22Rv1 (cell line): ENCODE data around the gene NT5DC1.

Experiments
- ZFX ChIP-seq: fragments of 450-650 bp; IDR thresholded peaks from 2 replicates; pipeline ENCODE4 v1.6.1; 2017; ENCODE audit warnings: antibody characterized with exemption, borderline replicate concordance
- TF ChIP-seq, protein P1 (sequence below): fragments of 450-650 bp; IDR thresholded peaks from 2 replicates; pipeline ENCODE4 v1.5.1; 2017; ENCODE audit warnings: mild to moderate bottlenecking

- TF ChIP-seq, protein P1, sequence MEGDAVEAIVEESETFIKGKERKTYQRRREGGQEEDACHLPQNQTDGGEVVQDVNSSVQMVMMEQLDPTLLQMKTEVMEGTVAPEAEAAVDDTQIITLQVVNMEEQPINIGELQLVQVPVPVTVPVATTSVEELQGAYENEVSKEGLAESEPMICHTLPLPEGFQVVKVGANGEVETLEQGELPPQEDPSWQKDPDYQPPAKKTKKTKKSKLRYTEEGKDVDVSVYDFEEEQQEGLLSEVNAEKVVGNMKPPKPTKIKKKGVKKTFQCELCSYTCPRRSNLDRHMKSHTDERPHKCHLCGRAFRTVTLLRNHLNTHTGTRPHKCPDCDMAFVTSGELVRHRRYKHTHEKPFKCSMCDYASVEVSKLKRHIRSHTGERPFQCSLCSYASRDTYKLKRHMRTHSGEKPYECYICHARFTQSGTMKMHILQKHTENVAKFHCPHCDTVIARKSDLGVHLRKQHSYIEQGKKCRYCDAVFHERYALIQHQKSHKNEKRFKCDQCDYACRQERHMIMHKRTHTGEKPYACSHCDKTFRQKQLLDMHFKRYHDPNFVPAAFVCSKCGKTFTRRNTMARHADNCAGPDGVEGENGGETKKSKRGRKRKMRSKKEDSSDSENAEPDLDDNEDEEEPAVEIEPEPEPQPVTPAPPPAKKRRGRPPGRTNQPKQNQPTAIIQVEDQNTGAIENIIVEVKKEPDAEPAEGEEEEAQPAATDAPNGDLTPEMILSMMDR, result no peak
- TF ChIP-seq ZFX, result no peak
Measured at GRCh38 chr6:116166369-116166768, 65.7 kb downstream of the NT5DC1 start.
